G401 (cell line): ENCODE measurements around the gene AMH. TPM values are rescaled to one million over a fixed set of nuclear protein-coding genes. Genes with fewer than 3 reads are reported as not detected.

Experiments
- DNase-seq: peaks from one replicate; pipeline ENCODE4 v3.0.0-alpha.2; 2015; ENCODE audit warnings: low spot score
- in situ Hi-C: cut with HindIII; loops from 2 replicates; pipeline ENCODE4 v1.10.0; 2016; ENCODE audit warnings: low sequenced_read_pairs, mixed read lengths
- total RNA-seq: library from RNA; depleted of rRNA; stranded (reverse); fragments of >200 nt; shearing (Covaris generic); gene quantifications from 2 replicates; pipeline ENCODE4 v1.2.3, GENCODE V29; 2014

The AMH gene
- total RNA-seq, 1 experiment from 2014 or later, result 2.6 TPM

- in situ Hi-C loops, result no loop called here
- DNase-seq, result no peak
These were observed 18.2 kb upstream of the AMH start for GRCh38 chr19:2230807-2231533.

GRCh38 chr19:2231621-2232221, 17.4 kb upstream of the AMH start:
- DNase-seq, result peak; percentile 17
- in situ Hi-C loops, result no loop called here

GRCh38 chr19:2232286-2233151, 16.6 kb upstream of the AMH start:
- DNase-seq, result no peak
- in situ Hi-C loops, result no loop called here

DNA sequence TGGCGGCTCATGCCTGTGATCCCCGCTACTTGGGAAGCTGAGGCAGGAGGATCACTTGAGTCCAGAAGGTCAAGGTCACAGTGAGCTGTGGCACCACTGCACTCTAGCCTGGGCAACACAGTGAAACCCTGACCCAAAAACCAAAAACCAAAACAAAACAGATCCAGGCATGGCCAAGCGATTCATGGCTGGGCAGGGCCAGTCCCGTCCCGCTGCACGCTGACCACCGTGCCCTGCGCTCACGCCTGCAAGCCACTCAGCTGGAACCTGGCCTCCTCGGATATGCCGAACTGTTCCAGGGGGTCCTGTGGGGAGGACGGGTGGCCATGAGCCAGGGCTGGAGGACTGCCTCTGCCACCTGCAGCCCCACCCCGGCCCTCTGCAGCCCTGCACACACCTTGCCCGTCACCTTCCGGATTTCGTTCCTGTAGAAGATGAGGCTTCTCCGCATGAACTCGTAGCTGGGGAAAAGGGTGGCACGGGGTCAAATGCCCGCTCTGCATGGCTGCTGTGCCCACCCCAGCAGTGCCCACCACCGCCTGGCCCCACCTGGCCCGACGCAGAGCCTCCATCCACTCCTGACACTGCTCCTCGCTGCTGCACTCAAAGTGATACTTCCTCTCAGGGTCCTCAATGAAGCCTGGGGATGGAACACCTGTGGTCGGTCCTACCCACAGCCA, 15.4 kb upstream of the AMH start:
- DNase-seq, result no peak
- in situ Hi-C loops, result no loop called here

- in situ Hi-C loops, result loop anchor here (5.0 kb wide), 1 partner anchor 82 kb away; no protein-coding TSS in a partner anchor
- no peak for DNase-seq
These were observed 14.1 kb upstream of the AMH start for GRCh38 chr19:2234996-2235380.

DNA sequence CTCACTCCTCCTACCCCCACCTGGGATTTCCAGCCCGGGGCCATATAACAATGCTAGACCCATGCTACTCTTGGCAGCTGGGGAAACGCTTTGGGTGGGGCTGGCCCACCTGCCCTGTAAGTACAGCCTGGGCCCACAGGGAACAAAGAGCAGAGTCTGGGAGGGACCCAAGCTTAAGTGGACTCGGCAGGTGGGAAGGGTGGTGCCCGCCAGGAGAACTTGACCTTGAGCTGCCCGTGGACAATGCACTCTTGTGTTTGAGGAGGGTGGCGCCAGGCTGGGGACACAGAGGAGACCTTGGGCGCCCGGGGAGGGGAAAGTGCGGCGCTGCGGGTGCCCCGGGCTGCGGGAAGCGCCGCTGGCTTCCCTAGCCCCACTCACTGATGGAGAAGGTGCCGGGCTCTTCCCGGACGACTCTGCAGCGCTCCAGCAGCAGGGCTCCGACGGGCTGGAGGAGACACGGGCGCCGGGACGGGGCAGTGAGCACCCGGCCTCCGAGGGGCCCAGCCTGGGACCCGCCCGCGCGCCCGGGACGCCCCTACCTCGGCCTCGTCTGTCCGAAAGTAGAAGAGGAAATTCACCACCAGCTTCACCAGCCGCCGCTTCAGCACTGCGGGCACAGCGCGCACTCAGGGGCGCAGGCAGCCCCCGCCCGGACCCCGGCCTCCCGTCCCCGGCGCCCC, 13.6 kb upstream of the AMH start:
- in situ Hi-C loops, result loop anchor here (5.0 kb wide), 1 partner anchor 82 kb away; no protein-coding TSS in a partner anchor
- DNase-seq, result no peak

DNA sequence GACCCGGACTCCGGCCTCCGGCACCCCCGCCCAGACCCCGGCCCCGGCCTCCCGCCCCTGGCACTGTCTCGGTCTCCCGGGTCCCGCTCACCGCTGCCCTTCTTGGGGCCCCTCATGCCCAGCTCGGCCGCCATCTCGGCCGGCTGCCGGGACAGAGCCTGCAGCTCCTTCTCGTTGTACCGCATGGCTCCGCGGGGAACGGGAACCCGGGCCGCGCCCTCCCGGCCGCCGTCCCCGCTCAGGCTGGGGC, 13.1 kb upstream of the AMH start:
- in situ Hi-C loops, result loop anchor here (5.0 kb wide), 1 partner anchor 81 kb away; no protein-coding TSS in a partner anchor
- no peak for DNase-seq

- in situ Hi-C loops, result loop anchor here (5.0 kb wide), 1 partner anchor 81 kb away; no protein-coding TSS in a partner anchor
- DNase-seq, result peak; percentile 95
These were observed 12.6 kb upstream of the AMH start, which contains the start of the genes PLEKHJ1 and SF3A2 for GRCh38 chr19:2236314-2237050. PLEKHJ1 (minus strand) TSS chr19:2236329; CDS start chr19:2236248, 81 bp downstream. SF3A2 (plus strand) TSS chr19:2236824; CDS start chr19:2243419, 6,595 bp downstream.

DNA sequence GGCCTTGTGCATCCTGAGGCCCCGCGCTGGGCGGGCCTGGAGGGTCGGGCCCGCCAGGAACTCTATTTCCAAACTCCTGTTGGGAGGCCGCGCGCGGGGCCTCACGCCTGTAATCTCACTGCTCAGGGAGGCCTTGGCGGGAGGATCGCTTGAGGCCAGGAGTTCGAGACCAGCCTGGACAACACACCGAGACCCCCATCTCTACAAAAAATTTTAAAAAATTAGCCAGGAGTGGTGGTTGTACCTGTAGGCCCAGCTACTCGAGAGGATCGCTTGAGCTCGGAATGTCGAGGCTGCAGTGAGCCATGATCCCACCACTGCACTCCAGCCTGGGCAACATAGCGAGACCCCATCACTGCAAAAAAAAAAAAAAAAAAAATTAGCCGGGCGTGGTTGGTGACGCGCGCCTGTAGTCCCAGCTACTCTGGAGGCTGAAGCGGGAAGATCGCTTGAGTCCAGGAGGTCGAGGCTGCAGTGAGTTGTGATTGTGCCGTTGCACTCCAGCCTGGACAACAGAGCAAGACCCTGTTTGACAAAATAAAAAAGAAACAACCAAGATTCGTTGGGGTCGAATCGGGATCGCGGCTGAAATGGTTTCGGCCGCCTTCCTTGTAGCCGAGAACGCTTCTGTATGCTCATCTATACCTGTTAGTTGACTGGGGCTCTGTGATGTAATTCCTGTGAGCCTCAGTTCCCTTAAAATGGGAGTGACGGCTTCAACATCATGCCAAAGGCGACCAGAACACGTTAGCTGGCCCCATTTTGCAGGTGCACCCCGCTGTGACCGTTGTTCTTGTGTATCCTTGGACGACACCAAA, 11.9 kb upstream of the AMH start:
- DNase-seq, result no peak
- in situ Hi-C loops, result loop anchor here (5.0 kb wide), 1 partner anchor 80 kb away; no protein-coding TSS in a partner anchor

DNA sequence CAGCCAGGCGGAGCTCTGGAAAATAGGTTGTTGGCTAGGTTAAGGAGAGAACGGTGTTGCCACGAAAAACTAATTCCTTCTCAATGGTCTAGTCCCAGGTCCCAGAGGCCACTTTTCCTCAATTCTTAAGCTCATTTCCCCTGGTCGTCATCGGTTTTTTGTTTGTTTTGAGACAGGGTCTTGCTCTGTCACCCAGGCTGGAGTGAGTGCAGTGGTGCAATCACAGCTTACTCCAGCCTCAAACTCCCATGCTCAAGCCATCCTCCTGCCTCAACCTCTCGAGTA, 11.3 kb upstream of the AMH start:
- in situ Hi-C loops, result loop anchor here (5.0 kb wide), 1 partner anchor 79 kb away; no protein-coding TSS in a partner anchor
- DNase-seq, result no peak

DNA sequence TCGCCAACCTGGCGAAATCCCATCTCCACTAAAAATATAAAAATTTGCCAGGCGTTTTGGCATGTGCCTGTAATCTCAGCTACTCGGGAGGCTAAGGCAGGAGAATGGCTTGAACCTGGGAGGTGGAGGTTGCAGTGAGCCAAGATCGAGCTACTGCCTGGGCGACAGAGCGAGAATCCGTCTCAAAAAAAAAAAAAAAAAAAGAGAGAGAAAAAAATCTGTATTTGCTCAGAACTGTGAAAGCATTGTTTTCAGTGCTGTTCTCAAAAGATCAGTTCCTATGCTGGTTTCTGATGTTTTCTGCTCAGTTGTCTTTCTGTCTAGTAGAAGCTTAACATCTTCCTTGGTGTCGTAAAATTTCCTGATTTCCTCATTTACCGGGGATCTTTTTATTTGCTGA, 9.9 kb upstream of the AMH start:
- in situ Hi-C loops, result loop anchor here (5.0 kb wide), 1 partner anchor 78 kb away; no protein-coding TSS in a partner anchor
- no peak for DNase-seq

DNA sequence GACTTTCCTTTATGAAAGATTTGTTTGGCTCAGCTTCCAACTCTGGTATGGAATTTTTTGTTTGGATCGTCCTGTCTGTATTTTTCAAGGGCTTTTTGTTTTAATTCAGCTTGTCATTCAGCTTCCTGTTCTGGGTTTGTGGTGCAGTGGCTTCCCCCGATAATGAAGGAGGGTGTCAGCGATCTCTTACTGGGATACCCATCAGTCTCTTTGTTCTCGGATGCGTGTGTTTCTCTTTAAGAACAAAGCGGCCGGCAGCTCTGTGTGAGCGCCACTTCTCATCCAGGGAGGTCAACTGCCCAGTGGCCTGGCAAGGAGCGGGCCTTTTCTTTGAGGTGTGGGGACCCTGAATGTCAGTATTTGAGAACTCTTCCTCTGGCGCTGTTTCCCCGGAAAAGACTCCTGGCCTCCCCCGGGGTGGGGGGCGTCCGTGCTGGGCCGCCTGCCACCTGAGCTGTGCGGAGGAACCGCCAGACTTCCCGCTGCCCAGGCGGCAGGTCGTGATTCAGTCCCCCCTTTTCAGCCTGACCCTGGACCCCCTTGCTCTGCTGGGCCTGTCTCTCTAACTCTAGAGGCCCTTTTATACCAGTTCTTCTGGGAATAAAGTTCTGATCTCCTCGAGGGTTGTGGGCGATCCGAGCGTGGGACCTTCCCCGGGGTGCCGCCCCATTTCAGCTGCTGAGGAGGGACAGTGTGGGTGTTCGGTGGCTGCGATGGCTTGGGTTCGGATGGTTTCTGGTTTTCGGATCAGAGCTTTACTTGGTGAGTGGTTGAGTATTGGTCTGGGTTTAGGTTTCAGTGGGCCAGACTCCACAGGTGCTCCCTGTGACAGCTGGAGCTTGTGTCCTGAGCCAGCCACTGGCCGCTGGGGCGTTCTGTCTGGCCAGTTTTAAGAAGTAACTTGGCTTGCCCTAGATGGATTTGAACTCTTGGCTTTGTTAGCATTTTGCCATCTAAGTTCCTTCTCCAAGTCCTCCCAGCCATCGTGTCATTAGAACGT, 9.1 kb upstream of the AMH start:
- in situ Hi-C loops, result loop anchor here (5.0 kb wide), 1 partner anchor 77 kb away; no protein-coding TSS in a partner anchor
- no peak for DNase-seq

- DNase-seq, result no peak
These were observed 8.0 kb upstream of the AMH start for GRCh38 chr19:2240881-2241760.

DNA sequence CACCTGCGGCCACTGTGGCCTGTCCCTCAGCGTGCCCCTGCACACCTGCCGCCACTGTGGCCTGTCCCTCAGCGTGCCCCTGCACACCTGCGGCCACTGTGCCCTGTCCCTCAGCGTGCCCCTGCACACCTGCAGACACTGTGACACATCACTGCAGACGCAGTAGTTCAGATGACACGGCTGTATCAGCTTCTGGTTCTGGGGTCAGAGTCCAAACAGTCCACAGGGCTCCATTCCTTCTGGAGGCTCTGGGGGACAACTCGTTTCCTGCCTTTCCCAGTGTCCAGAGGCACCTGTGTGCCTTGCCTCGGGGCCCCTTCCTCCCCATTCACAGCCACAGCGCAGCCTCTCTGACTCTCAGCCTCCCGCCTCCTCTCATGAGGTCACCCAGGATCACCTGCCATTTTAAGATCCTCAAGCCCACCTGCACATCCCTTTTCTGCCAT, 7.0 kb upstream of the AMH start:
- in situ Hi-C loops, result no loop called here

More at GRCh38 chr19:2240881-2241760, 8.0 kb upstream of the AMH start:
- in situ Hi-C loops, result no loop called here

DNA sequence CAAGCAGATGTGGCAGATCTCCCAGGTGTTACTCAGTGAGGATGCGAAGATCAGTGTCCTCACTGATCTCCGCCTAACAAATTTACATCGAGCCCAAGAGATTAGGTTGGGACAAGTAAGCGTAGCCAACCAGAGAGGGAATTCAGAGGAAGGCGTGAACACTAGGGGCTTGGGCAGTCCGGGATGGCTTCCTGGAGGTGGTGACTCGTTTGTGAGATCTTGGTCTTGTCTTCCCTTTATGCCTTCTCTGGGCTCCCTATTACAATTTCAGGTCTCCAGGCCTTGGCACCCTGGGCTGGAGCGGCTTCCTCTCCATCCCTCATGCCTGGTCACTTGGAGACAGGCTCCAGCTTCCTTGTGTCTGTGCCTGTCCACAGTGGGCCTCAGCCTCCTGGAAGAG, 6.3 kb upstream of the AMH start:
- in situ Hi-C loops, result no loop called here
- no peak for DNase-seq

More for the DNA sequence above, 7.0 kb upstream of the AMH start:
- DNase-seq, result no peak
